HG03135 (cell line): ENCODE measurements around the gene PCBD2.
"Not testable (repeated sequence)": the region's sequence is repeated elsewhere in the genome, so short reads cannot be mapped to it uniquely, and the experiment has no call there.

Source experiments
- ATAC-seq: cut with Tn5 transposase; IDR thresholded peaks from one replicate; pipeline ENCODE4 v1.9.1; 2021; ENCODE audit warnings: mild to moderate bottlenecking, moderate library complexity; ENCODE audit not compliant: unreplicated experiment

PCBD2 gene

GRCh38 chr5:134904610-134905245 is at the start of gene PCBD2:
TSS of gene PCBD2 (plus strand) at chr5:134905131. CDS start at chr5:134905140, 9 bp downstream.
- ATAC-seq, result peak; percentile 81

- ATAC-seq, result not testable (repeated sequence)
Observed at GRCh38 chr5:134856465-134856864, 48.5 kb upstream of the PCBD2 start.

- ATAC-seq, result no peak
Observed at GRCh38 chr5:134857401-134857800, 47.5 kb upstream of the PCBD2 start.

DNA sequence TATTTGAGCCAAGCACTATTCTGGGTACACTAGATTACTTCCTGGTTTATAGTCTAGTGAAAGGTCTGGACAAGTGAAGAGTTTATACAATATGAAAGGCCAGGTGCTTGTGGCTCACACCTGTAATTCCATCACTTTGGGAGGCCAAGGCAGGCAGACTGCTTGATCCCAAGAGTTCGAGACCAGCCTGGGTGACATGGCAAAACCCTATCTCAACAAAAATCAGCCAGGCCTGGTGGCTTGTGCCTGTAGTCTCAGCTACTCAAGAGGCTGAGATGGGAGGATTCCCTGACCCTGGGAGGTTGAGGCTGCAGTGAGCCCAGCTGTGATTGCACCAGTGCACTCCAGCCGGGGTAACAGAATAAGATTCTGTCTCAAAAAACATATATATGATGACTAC is 40.2 kb upstream of the PCBD2 start:
- ATAC-seq, result no peak

DNA sequence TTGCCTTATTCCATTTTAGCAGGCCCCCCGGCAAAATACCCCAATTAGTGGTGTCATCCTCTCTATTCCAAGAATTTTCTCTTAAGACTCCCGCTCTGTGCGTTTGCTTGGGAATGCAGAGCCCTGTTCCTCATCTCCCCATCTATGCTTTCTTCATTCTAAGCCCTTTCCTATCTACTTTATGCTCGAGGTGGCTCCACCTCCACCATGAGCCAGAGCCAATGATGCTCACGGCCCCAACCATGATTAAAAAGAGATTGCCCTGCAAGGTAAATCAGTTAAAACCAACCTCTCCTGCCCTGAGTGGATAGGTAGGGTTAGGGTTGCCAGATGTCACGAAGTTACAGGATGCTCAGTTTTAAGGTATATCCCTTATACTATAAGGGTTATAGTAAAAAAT is 31.4 kb upstream of the PCBD2 start:
- no peak for ATAC-seq

DNA sequence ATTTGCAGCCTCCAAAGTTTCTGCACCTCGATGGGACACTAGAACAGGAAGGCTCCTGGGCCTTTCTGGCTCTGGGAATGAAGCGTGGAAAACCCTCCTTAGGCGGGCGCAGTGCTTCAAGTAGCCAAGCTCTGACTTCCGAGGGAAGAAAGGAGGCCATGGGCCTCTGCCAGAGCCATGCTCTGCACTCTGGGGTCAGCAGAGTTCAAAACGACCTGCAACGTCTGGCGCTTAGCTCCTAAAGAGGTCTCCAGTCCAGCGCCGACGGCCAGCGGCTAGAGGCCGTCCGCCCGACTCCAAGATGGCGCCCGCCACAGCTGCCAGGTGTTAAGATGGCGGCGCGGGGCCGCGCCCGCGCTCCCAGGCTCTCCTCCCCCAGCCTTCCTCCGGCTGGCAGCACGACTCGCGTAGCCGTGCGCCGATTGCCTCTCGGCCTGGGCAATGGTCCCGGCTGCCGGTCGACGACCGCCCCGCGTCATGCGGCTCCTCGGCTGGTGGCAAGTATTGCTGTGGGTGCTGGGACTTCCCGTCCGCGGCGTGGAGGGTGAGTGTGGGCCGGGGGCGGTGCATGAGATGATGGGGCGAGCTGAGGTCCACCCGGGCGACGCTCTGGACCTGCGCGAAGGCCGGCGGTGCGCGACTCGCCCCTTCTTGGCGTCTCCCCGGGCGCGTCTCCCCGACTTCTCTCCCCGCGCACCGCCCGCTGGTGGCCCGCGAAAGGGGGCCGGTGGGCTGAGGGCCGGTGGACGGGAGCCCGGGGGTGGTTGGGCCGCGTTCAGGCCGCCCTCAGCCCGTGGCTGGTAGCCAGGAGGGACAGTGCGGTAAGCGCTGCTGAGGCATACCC is 30.7 kb upstream of the PCBD2 start, which contains the start of gene TXNDC15:
TXNDC15 (plus strand) TSS at position 385 of the 844 bp plus-strand sequence; CDS start at position 442, 57 bp downstream.
- peak; percentile 82 for ATAC-seq

DNA sequence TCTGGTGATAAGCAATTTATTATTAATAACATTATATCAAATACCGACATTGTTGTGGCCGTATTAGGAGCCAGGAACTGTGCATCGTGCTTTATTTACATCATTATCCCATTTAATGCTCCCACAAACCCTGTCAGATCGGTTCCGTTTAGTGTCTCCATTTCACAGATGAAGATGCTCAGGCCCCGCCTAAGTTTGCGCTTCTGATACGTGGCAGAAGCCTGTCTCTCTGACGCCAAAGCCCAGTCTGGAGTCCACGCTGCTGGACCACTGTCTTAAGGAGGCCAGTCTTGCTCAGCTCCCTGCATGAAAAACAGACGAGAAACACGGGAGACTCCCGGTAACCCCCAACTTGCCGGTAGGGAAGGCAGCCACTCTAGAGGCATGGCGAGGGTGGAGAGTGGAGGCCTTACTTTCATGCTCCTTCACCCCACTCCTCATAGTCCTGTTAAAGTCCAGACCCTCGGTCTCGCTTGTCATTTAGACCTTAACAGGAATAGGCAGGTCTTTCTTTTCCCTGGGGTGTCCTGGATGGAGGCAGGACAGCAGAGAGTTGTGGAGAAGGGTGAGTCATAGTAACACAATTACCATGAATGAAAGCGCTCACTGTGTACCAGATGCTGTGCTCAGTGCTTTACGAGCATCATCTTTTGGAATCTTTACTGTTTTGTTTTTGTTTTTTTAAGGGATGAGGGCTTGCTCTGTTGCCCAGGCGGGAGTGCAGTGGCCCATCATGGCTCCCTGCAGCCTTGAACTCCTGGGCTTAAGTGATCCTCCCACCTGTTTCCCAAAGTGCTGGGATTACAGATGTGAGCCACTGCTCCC is 29.9 kb upstream of the PCBD2 start:
- peak; percentile 23 for ATAC-seq

DNA sequence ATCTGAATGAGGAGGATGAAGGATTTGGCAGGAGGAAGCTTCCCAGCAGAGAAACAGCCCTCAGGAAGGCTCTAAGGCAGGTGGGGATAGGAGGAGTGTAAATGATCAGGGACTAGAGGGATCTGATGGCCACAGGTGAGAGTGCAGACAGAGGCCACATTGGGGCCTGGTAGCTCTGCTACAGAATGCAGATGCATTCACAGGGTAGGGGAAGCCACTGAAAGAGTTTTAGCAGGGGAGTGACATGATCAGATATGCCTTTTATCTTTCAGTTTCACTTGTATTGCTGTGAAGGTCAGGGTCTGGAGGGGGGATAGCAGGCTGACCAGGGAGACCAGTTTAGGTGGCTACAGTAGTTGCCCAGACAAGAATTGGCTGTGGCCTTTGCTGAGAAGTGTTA is 27.8 kb upstream of the PCBD2 start:
- no peak for ATAC-seq

DNA sequence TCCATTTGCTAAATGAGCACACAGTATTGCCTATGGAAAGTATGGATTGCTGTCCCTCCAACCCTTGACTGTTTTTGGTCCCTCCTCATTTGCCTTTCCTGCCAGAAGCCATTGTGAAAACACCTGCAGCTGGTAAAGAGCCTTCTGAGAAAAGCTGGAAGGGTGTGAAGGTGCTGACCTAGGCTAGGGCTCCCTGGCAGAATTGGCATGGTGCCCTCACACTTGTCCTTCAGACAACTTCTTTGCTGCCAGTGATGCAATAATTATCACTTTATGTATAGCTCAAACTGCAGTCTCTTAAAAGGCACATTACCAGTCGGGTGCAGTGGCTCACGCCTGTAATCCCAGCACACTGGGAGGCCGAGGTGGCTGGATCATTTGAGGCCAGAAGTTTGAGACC is 26.5 kb upstream of the PCBD2 start:
- ATAC-seq, result no peak

DNA sequence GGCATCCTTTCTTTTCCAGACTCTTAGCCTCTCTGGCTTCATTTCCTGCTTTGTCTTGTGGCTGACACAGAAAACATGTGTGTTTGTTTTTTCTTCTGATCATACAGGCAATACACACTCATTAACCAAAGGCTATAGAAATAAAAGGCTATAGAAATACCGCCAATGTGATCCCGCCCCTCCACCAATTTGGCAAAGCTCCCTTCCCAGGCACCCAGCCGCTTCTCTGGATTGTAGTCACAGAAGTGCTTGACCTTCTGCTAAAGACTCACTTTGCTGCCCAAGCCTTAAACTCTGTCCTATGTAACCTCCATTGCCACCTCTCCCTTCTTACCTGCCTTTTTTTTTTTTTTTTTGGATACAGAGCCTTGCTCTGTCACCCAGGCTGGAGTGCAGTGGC is 25.5 kb upstream of the PCBD2 start:
- ATAC-seq, result no peak

GRCh38 chr5:134880937-134881336 is 24.0 kb upstream of the PCBD2 start:
- not testable (repeated sequence) for ATAC-seq

DNA sequence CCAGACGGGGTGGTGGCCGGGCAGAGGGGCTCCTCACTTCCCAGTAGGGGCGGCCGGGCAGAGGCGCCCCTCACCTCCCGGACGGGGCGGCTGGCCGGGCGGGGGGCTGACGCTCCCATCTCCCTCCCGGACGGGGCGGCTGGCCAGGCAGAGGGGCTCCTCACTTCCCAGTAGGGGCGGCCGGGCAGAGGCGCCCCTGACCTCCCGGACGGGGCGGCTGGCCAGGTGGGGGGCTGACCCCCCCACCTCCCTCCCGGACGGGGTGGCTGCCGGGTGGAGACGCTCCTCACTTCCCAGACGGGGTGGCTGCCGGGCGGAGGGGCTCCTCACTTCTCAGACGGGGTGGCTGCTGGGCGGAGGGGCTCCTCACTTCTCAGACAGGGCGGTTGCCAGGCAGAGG is 23.2 kb upstream of the PCBD2 start:
- not testable (repeated sequence) for ATAC-seq

DNA sequence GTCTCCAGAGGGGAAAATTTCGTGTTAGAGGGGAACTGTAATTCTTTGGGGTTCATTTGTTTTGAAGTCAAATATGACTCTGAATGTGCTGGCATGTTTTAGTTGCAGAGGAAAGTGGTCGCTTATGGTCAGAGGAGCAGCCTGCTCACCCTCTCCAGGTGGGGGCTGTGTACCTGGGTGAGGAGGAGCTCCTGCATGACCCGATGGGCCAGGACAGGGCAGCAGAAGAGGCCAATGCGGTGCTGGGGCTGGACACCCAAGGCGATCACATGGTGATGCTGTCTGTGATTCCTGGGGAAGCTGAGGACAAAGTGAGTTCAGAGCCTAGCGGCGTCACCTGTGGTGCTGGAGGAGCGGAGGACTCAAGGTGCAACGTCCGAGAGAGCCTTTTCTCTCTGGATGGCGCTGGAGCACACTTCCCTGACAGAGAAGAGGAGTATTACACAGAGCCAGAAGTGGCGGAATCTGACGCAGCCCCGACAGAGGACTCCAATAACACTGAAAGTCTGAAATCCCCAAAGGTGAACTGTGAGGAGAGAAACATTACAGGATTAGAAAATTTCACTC is 17.3 kb upstream of the PCBD2 start:
- no peak for ATAC-seq

DNA sequence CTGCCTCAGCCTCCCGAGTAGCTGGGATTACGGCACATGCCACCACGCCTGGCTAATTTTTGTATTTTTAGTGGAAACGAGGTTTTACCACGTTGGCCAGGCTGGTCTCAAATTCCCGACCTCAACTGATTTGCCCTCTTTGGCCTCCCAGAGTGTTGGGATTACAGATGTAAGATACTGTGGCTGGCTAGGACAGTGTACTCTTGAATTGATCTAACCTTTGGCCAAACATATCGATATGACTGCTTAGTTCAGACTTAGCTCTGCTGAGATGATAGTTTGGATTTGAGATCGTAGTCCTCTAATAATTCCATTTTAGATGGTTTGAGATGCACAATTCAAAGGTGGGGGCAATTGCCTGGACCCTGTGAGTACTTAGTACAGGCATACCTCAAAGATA is 15.6 kb upstream of the PCBD2 start:
- ATAC-seq, result no peak

- ATAC-seq, result no peak
Observed at GRCh38 chr5:134891473-134891872, 13.5 kb upstream of the PCBD2 start.

- ATAC-seq, result no peak
Observed at GRCh38 chr5:134892282-134892681, 12.6 kb upstream of the PCBD2 start.

GRCh38 chr5:134892926-134893325 is 12.0 kb upstream of the PCBD2 start:
- ATAC-seq, result no peak

DNA sequence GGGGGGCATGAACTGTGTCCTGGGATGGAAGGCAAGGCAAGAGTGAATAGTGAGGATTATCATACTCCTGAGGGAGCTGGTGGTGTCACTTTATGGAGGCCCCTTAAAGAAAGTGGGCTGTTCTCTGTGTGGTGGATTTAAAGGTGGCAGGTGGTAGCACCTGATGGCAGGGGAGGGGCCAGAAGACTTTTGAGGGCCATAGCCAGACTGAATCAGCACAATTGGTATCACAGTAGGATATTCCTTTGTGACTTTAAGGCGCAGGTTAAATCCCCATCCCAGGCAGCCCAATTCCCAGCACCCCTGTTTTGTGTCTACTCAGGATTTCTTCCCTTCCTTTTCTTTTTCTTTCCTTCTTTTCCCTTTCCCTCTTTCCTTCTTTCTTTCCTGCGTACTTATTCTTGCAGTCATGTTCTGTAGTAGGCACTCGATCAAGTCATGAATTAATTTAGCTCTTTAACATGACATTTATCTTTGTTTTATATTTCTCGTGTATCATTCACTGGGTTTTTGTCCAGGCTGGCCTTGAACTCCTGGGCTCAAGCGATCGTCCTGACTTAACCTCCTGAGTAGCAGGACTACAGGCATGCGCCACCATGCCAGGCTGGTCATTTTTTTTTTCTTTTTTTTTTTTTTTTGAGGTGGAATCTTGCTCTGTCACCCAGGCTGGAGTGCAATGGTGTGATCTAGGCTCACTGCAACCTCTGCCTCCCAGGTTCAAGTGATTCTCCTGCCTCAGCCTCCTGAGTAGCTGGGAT is 11.0 kb upstream of the PCBD2 start:
- ATAC-seq, result no peak

DNA sequence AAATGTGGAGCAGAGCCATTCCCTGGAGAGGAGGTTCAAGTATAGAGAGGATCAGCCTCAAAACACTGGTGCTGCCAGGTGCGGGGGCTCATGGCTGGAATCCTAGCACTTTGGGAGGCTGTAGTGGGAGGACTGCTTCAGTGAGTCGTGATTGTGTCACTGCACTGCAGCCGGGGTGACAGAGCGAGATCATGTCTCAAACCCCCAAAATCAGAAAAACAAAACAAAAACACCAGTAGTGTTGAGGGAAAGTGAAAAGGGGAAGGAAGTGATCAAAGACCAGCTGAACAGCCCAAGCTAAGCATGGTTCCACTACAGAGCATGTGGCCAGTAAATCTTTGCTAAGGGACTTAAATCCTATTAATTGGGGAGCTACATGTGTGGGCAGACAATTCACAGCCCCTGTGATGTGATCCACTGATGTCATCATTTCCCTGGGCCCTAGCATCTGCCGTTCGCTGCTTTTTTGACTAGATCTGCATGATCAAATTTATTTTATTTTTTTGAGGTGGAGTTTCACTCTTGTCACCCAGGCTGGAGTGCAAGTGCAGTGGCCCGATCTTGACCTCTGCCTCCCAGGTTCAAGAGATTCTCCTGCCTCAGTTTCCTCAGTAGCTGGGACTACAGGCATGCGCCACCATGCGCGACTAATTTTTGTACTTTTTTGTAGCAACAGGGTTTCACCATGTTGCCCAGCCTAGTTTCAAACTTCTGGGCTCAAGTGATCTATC is 2.7 kb upstream of the PCBD2 start:
- no peak for ATAC-seq
